PC-9 (cell line): ENCODE measurements around the gene PLEKHA6. TPM values are rescaled to one million over a fixed set of nuclear protein-coding genes. Genes with fewer than 3 reads are reported as not detected.

Source experiments
- BruUV-seq: library from RNA; stranded (reverse); fragments of 400-500 nt; replicated peaks from 2 replicates; lab custom pipeline; 2021; lab: Mats Ljungman, UMichigan
- CTCF ChIA-PET: fragments of 300-600 bp; sonication (Branson Sonifier 250); formaldehyde crosslinking; loops from one replicate; lab custom pipeline; 2022; ENCODE audit warnings: antibody characterized with exemption; lab: Charles Lee
- POLR2A ChIA-PET: fragments of 300-600 bp; sonication (Branson Sonifier 250); formaldehyde crosslinking; loops from one replicate; lab custom pipeline; 2022; ENCODE audit warnings: antibody characterized with exemption; ENCODE audit not compliant: unreplicated experiment; lab: Charles Lee
- DNase-seq, 2 experiments: peaks; one replicate each; pipeline versions ENCODE4 v3.0.0 to v3.0.0-alpha.2; 2015 to 2022; ENCODE audit warnings: mixed read lengths in 1 of 2
- H2AFZ ChIP-seq: fragments of 200-600 bp; sonication (generic); 2 replicates; pipeline ENCODE4 v1.8.1; 2017; ENCODE audit warnings: antibody characterized with exemption
- H3F3A ChIP-seq: fragments of 200-600 bp; sonication (generic); 2 replicates; pipeline ENCODE4 v1.8.1; 2017; ENCODE audit warnings: antibody characterized with exemption, mild to moderate bottlenecking, low read depth; ENCODE audit not compliant: insufficient read depth
- H3K27ac ChIP-seq: fragments of 200-600 bp; sonication (generic); 2 replicates; pipeline ENCODE4 v1.6.1; 2016; ENCODE audit warnings: mixed run types
- H3K27me3 ChIP-seq: fragments of 200-600 bp; sonication (generic); 2 replicates; pipeline ENCODE4 v1.6.1; 2016; ENCODE audit warnings: low read depth, mixed run types; ENCODE audit not compliant: insufficient read depth
- H3K36me3 ChIP-seq: fragments of 200-600 bp; sonication (generic); 2 replicates; pipeline ENCODE4 v1.6.1; 2016; ENCODE audit warnings: low read depth, mixed run types
- H3K4me1 ChIP-seq: fragments of 200-600 bp; sonication (generic); replicated peaks from 2 replicates; pipeline ENCODE4 v1.6.1; 2016; ENCODE audit warnings: mixed run types; ENCODE audit not compliant: insufficient read depth
- H3K4me2 ChIP-seq: fragments of 200-600 bp; sonication (generic); 2 replicates; pipeline ENCODE4 v1.6.1; 2017; ENCODE audit warnings: mixed run types
- H3K4me3 ChIP-seq: fragments of 200-600 bp; sonication (generic); 2 replicates; pipeline ENCODE4 v1.6.1; 2016; ENCODE audit warnings: mixed run types
- H3K79me2 ChIP-seq: fragments of 200-600 bp; sonication (generic); 2 replicates; pipeline ENCODE4 v1.6.1; 2017; ENCODE audit warnings: low read depth, mixed run types
- H3K9me2 ChIP-seq: fragments of 200-600 bp; sonication (generic); 2 replicates; pipeline ENCODE4 v1.8.1; 2017; ENCODE audit warnings: mild to moderate bottlenecking; ENCODE audit not compliant: insufficient read depth
- H3K9me3 ChIP-seq: fragments of 200-600 bp; sonication (generic); 2 replicates; pipeline ENCODE4 v1.8.1; 2016; ENCODE audit warnings: low read depth; ENCODE audit not compliant: insufficient read depth
- H4K20me1 ChIP-seq: fragments of 200-600 bp; sonication (generic); 2 replicates; pipeline ENCODE4 v1.8.1; 2017; ENCODE audit not compliant: insufficient read depth
- CTCF ChIP-seq: fragments of 200-600 bp; sonication (generic); conservative IDR thresholded peaks from 2 replicates; pipeline ENCODE4 v1.6.1; 2017; ENCODE audit warnings: mixed run types, antibody characterized with exemption, mild to moderate bottlenecking, moderate library complexity
- EZH2 ChIP-seq: fragments of 200-600 bp; sonication (generic); IDR thresholded peaks from 2 replicates; pipeline ENCODE4 v1.8.0; 2017; ENCODE audit warnings: antibody characterized with exemption, low read depth
- intact Hi-C: fragments of 100-400 bp; cut with micrococcal nuclease; formaldehyde crosslinking; loops from one replicate; pipeline ENCODE4 v1.10.0; 2022; ENCODE audit not compliant: unreplicated experiment
- total RNA-seq: library from RNA; stranded (reverse); gene quantifications from 2 replicates; pipeline ENCODE4 v1.2.3, GENCODE V29; 2021

The PLEKHA6 gene
- total RNA-seq, 1 experiment from 2014 or later, result 52.0 TPM

GRCh38 chr1:204264805-204265204 lies 94.9 kb downstream of the PLEKHA6 start:
- no peaks in the 10 kb centered on the region for H3K27me3 ChIP-seq
- peaks cover 6% of the 10 kb centered on the region; the same call in 1 of the 2 replicates for H3F3A ChIP-seq
- no peak for TF ChIP-seq CTCF
- TF ChIP-seq EZH2, result no peak
- no peak overlapping the region for H3K27ac ChIP-seq
- ChIA-PET POLR2A (no interaction called here), CTCF (interaction anchor here (0.6 kb wide), 1 partner anchor 66 kb away, joined by 4 read pairs; no protein-coding TSS in a partner anchor)
- DNase-seq, result no peak
- no peaks in the 10 kb centered on the region for H3K4me1 ChIP-seq
- no peaks in the 10 kb centered on the region for H3K9me3 ChIP-seq
- H3K4me2 ChIP-seq, result no peak overlapping the region
- H2AFZ ChIP-seq, result no peak overlapping the region
- no peaks in the 10 kb centered on the region for H3K79me2 ChIP-seq
- H3K36me3 ChIP-seq, result peaks cover 31% of the 10 kb centered on the region
- H3K4me3 ChIP-seq, result no peak overlapping the region
- no peaks in the 10 kb centered on the region for H4K20me1 ChIP-seq
- no TSS peak for BruUV-seq
- no peaks in the 10 kb centered on the region for H3K9me2 ChIP-seq
- intact Hi-C loops, result no loop called here

GRCh38 chr1:204263254-204263910 lies 96.3 kb downstream of the PLEKHA6 start:
- Histone ChIP-seq H4K20me1 (no peaks in the 10 kb centered on the region), H3K4me2 (no peak overlapping the region), H3K27ac (no peak overlapping the region), H3K36me3 (peaks cover 31% of the 10 kb centered on the region), H2AFZ (no peak overlapping the region), H3K9me3 (no peaks in the 10 kb centered on the region), H3K4me1 (no peaks in the 10 kb centered on the region), H3K79me2 (no peaks in the 10 kb centered on the region), H3F3A (peaks cover 13% of the 10 kb centered on the region; the same call in 1 of the 2 replicates), H3K9me2 (no peaks in the 10 kb centered on the region), H3K27me3 (no peaks in the 10 kb centered on the region), H3K4me3 (no peak overlapping the region)
- no peak for TF ChIP-seq CTCF
- TF ChIP-seq EZH2, result no peak
- POLR2A ChIA-PET, result no interaction called here
- no peak for DNase-seq
- CTCF ChIA-PET, result no interaction called here
- no TSS peak for BruUV-seq
- intact Hi-C loops, result no loop called here

- Histone ChIP-seq H3K9me2 (no peaks in the 10 kb centered on the region), H3K4me3 (no peak overlapping the region), H3K4me2 (no peak overlapping the region), H4K20me1 (no peaks in the 10 kb centered on the region), H3K27me3 (no peaks in the 10 kb centered on the region), H3K9me3 (no peaks in the 10 kb centered on the region), H3K36me3 (peaks cover 31% of the 10 kb centered on the region), H3K4me1 (no peaks in the 10 kb centered on the region), H3K27ac (no peak overlapping the region), H2AFZ (no peak overlapping the region), H3F3A (peaks cover 13% of the 10 kb centered on the region; the same call in 1 of the 2 replicates), H3K79me2 (no peaks in the 10 kb centered on the region)
- no peak for DNase-seq
- ChIA-PET CTCF (interaction anchor here (0.5 kb wide), 1 partner anchor 728 kb away, joined by 5 read pairs; no protein-coding TSS in a partner anchor), POLR2A (no interaction called here)
- no TSS peak for BruUV-seq
- no peak for TF ChIP-seq EZH2
- TF ChIP-seq CTCF, result no peak
- intact Hi-C loops, result no loop called here
Measured at GRCh38 chr1:204262506-204263253, 97.0 kb downstream of the PLEKHA6 start.
